HEK293 (cell line): Measurements from ENCODE around the gene CYP1A1.
A peak's percentile ranks its signal among the peaks of the same experiment; 100 is the strongest.
"Not testable (repeated sequence)": the region's sequence is repeated elsewhere in the genome, so short reads cannot be mapped to it uniquely, and the experiment has no call there.

Source experiments
- CTCF ChIA-PET: fragments of 350-600 bp; formaldehyde crosslinking; extraction: SDS; loops from one replicate; lab custom pipeline; 2021; ENCODE audit warnings: antibody characterized with exemption; lab: Yijun Ruan, JAX
- POLR2A ChIA-PET: fragments of 300-600 bp; formaldehyde crosslinking; extraction: SDS; loops from one replicate; lab custom pipeline; 2020; ENCODE audit warnings: antibody characterized with exemption, inconsistent platforms; lab: Yijun Ruan, JAX
- H3K27ac ChIP-seq: fragments of 200-500 bp; sonication (Bioruptor generic); 2 replicates; pipeline ENCODE4 v1.5.1; 2014; ENCODE audit warnings: low read depth, low read length, control low read depth, inconsistent platforms; ENCODE audit errors: extremely low read depth
- H3K36me3 ChIP-seq, 2 experiments: fragments of 200-500 bp in 1 of 2; sonication (Bioruptor generic) in 1 of 2; 1 replicate in 1 of 2; 2 replicates in 1 of 2; pipeline ENCODE4 v1.5.1; 2014 to 2017; ENCODE audit warnings: inconsistent platforms in 2 of 2, low read length in 2 of 2; ENCODE audit not compliant: control insufficient read depth in 2 of 2, insufficient read depth in 1 of 2
- H3K4me1 ChIP-seq: fragments of 200-500 bp; sonication (Bioruptor generic); 2 replicates; pipeline ENCODE4 v1.5.1; 2014; ENCODE audit warnings: mild to moderate bottlenecking, low read length, inconsistent platforms; ENCODE audit not compliant: control insufficient read depth, insufficient read depth
- H3K4me3 ChIP-seq: 2 replicates; pipeline ENCODE4 v1.5.1; 2011; ENCODE audit warnings: low read depth, mild to moderate bottlenecking, control low read depth, low read length, moderate library complexity
- H3K9me3 ChIP-seq: fragments of 200-500 bp; sonication (Bioruptor generic); 2 replicates; pipeline ENCODE4 v1.5.1; 2014; ENCODE audit warnings: low read depth, low read length, inconsistent platforms; ENCODE audit not compliant: control insufficient read depth, insufficient read depth
- HIC1 ChIP-seq: fragments of 450-650 bp; formaldehyde crosslinking; IDR thresholded peaks from 2 replicates; pipeline ENCODE4 v1.5.1; 2016; ENCODE audit warnings: missing biosample characterization, missing genetic modification characterization
- KLF16 ChIP-seq: fragments of 450-650 bp; formaldehyde crosslinking; IDR thresholded peaks from 2 replicates; pipeline ENCODE4 v1.5.1; 2017; ENCODE audit warnings: missing biosample characterization, missing genetic modification characterization
- WT1 ChIP-seq: fragments of 450-650 bp; formaldehyde crosslinking; IDR thresholded peaks from 2 replicates; pipeline ENCODE4 v1.5.1; 2016; ENCODE audit warnings: missing biosample characterization, missing genetic modification characterization
- ZNF146 ChIP-seq: fragments of 450-650 bp; formaldehyde crosslinking; IDR thresholded peaks from 2 replicates; pipeline ENCODE4 v1.5.1; 2016; ENCODE audit warnings: missing biosample characterization, missing genetic modification characterization
- ZNF624 ChIP-seq: fragments of 450-650 bp; formaldehyde crosslinking; IDR thresholded peaks from 2 replicates; pipeline ENCODE4 v1.5.1; 2017; ENCODE audit warnings: missing biosample characterization, missing genetic modification characterization
- TF ChIP-seq, protein P1 (sequence below): fragments of 450-650 bp; IDR thresholded peaks from 2 replicates; pipeline ENCODE4 v1.5.1; 2018; ENCODE audit warnings: missing biosample characterization, missing genetic modification characterization
- TF ChIP-seq, protein P2 (sequence below): fragments of 450-650 bp; formaldehyde crosslinking; IDR thresholded peaks from 2 replicates; pipeline ENCODE4 v1.5.1; 2016; ENCODE audit warnings: missing biosample characterization, missing genetic modification characterization

CYP1A1 gene

GRCh38 chr15:74730619-74731316 lies 5.4 kb upstream of the CYP1A1 start (continued):
- TF ChIP-seq, protein P1, sequence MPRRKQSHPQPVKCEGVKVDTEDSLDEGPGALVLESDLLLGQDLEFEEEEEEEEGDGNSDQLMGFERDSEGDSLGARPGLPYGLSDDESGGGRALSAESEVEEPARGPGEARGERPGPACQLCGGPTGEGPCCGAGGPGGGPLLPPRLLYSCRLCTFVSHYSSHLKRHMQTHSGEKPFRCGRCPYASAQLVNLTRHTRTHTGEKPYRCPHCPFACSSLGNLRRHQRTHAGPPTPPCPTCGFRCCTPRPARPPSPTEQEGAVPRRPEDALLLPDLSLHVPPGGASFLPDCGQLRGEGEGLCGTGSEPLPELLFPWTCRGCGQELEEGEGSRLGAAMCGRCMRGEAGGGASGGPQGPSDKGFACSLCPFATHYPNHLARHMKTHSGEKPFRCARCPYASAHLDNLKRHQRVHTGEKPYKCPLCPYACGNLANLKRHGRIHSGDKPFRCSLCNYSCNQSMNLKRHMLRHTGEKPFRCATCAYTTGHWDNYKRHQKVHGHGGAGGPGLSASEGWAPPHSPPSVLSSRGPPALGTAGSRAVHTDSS, result no peak
- TF ChIP-seq KLF16 (tag by site-specific recombination), result no peak
- no peak for TF ChIP-seq ZNF624

DNA sequence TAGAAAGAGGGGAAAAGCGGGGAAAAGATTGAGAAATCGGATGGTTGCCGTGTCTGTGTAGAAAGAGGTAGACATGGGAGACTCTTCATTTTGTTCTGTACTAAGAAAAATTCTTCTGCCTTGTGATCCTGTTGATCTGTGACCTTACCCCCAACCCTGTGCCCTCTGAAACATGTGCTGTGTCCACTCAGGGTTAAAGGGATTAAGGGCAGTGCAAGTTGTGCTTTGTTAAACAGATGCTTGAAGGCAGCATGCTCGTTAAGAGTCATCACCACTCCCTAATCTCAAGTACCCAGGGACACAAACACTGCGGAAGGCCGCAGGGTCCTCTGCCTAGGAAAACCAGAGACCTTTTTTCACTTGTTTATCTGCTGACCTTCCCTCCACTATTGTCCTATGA lies 4.0 kb upstream of the CYP1A1 start:
- 0 out of 2 replicates have a peak, but pooled peaks have one; percentile 45 for TF ChIP-seq WT1 (tag by site-specific recombination)

GRCh38 chr15:74728699-74729098 lies 3.4 kb upstream of the CYP1A1 start:
- H3K4me3 ChIP-seq, H3K4me1 ChIP-seq, H3K36me3 ChIP-seq, H3K27ac ChIP-seq, H3K9me3 ChIP-seq, POLR2A ChIA-PET, CTCF ChIA-PET: not testable (repeated sequence)

More for the DNA sequence above, 4.0 kb upstream of the CYP1A1 start:
- H3K36me3 ChIP-seq, H3K27ac ChIP-seq, H3K4me1 ChIP-seq, CTCF ChIA-PET, H3K4me3 ChIP-seq, POLR2A ChIA-PET, H3K9me3 ChIP-seq: not testable (repeated sequence)

GRCh38 chr15:74727727-74728126 lies 2.4 kb upstream of the CYP1A1 start:
- no peaks in the 10 kb centered on the region for H3K36me3 ChIP-seq
- no peak overlapping the region for H3K4me3 ChIP-seq
- CTCF ChIA-PET, result interaction anchor here (1.5 kb wide), 1 partner anchor 96 kb away, joined by 3 read pairs; no protein-coding TSS in a partner anchor
- POLR2A ChIA-PET, result no interaction called here
- no peak overlapping the region for H3K27ac ChIP-seq
- no peaks in the 10 kb centered on the region for H3K9me3 ChIP-seq
- no peaks in the 10 kb centered on the region; the same call in 1 of the 2 replicates for H3K4me1 ChIP-seq
- TF ChIP-seq, protein P2, sequence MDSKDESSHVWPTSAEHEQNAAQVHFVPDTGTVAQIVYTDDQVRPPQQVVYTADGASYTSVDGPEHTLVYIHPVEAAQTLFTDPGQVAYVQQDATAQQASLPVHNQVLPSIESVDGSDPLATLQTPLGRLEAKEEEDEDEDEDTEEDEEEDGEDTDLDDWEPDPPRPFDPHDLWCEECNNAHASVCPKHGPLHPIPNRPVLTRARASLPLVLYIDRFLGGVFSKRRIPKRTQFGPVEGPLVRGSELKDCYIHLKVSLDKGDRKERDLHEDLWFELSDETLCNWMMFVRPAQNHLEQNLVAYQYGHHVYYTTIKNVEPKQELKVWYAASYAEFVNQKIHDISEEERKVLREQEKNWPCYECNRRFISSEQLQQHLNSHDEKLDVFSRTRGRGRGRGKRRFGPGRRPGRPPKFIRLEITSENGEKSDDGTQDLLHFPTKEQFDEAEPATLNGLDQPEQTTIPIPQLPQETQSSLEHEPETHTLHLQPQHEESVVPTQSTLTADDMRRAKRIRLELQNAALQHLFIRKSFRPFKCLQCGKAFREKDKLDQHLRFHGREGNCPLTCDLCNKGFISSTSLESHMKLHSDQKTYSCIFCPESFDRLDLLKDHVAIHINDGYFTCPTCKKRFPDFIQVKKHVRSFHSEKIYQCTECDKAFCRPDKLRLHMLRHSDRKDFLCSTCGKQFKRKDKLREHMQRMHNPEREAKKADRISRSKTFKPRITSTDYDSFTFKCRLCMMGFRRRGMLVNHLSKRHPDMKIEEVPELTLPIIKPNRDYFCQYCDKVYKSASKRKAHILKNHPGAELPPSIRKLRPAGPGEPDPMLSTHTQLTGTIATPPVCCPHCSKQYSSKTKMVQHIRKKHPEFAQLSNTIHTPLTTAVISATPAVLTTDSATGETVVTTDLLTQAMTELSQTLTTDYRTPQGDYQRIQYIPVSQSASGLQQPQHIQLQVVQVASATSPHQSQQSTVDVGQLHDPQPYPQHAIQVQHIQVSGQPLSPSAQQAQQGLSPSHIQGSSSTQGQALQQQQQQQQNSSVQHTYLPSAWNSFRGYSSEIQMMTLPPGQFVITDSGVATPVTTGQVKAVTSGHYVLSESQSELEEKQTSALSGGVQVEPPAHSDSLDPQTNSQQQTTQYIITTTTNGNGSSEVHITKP (tag by site-specific recombination), result peak; percentile 57
- TF ChIP-seq ZNF146 (tag by site-specific recombination) (no peak), HIC1 (tag by site-specific recombination) (0 out of 2 replicates have a peak, but pooled peaks have one; percentile 23)
- TF ChIP-seq, all 188 proteins: peak for 2
